Hepatocyte (in vitro differentiated cells): ENCODE measurements around the gene RFC5.

Experiments used
- CTCF ChIP-seq: fragments of 200-600 bp; sonication (generic); IDR thresholded peaks from 2 replicates; pipeline ENCODE4 v1.5.1; 2016; ENCODE audit warnings: antibody characterized with exemption, mild to moderate bottlenecking; ENCODE audit not compliant: poor library complexity
- EZH2 ChIP-seq: fragments of 200-600 bp; sonication (generic); IDR thresholded peaks from 2 replicates; pipeline ENCODE4 v1.6.1; 2016; ENCODE audit warnings: antibody characterized with exemption, mild to moderate bottlenecking, borderline replicate concordance
- EZH2phosphoT487 ChIP-seq: fragments of 200-600 bp; sonication (generic); IDR thresholded peaks from one replicate; pipeline ENCODE4 v1.6.1; 2018; ENCODE audit warnings: antibody characterized with exemption, mild to moderate bottlenecking, low read depth, moderate library complexity; ENCODE audit not compliant: unreplicated experiment, severe bottlenecking

DNA sequence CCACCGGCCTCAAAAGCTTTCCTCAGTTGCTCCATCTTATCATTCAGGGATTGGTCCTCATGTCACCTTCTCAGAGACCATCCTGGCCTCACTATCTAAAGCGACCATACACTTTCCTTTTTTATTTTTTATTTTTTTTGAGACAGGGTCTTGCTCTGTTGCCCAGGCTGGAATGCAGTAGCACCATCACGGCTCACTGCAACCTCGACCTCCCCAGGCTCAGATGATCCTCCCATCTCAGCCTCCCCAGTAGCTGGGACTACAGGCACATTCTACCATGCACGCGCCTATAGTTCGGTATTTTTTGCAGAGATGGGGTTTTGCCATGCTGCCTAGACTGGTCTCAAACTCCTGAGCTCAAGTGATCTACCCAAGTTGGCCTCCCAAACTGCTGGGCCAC is 41.7 kb downstream of the RFC5 start:
- TF ChIP-seq CTCF: no peak
- TF ChIP-seq EZH2phosphoT487: no peak
- no peak for TF ChIP-seq EZH2
